ENCODE measurements around the gene PRIM2.
"Not testable (repeated sequence)": the region's sequence is repeated elsewhere in the genome, so short reads cannot be mapped to it uniquely, and the experiment has no call there.

PRIM2 gene

DNA sequence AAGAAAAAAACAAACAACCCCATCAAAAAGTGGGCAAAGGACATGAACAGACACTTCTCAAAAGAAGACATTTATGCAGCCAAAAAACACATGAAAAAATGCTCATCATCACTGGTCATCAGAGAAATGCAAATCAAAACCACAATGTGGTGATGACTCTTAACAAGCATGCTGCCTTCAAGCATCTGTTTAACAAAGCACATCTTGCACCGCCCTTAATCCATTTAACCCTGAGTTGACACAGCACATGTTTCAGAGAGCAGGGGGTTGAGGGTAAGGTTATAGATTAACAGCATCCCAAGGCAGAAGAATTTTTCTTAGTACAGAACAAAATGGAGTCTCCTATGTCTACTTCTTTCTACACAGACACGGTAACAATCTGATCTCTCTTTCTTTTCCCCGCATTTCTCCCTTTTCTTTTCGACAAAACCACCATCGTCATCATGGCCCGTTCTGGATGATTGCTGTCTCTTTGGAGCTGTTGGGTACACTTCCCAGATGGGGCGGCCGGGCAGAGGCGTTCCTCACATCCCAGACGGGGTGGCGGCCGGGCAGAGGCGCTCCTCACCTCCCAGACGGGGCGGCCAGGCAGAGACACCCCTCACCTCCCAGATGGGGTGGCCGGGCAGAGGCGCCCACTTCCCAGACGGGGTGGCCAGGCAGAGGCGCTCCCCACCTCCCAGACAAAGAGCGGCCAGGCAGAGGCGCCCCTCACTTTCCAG, 7.2 kb upstream of the PRIM2 start:
- DNase-seq, result not testable (repeated sequence)

DNA sequence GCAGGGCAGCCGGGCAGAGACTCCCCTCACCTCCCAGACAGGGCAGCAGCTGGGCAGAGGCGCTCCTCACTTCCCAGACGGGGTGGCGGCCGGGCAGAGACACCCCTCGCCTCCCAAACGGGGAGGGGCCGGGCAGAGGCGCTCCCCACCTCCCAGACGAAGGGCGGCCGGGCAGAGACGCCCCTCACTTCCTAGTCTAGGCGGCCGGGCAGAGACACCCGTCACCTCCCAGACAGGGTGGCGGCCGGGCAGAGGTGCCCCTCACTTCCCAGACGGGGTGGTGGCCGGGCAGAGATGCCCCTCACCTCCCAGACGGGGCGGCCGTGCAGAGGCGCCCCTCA, 6.6 kb upstream of the PRIM2 start:
- no peak for DNase-seq

DNA sequence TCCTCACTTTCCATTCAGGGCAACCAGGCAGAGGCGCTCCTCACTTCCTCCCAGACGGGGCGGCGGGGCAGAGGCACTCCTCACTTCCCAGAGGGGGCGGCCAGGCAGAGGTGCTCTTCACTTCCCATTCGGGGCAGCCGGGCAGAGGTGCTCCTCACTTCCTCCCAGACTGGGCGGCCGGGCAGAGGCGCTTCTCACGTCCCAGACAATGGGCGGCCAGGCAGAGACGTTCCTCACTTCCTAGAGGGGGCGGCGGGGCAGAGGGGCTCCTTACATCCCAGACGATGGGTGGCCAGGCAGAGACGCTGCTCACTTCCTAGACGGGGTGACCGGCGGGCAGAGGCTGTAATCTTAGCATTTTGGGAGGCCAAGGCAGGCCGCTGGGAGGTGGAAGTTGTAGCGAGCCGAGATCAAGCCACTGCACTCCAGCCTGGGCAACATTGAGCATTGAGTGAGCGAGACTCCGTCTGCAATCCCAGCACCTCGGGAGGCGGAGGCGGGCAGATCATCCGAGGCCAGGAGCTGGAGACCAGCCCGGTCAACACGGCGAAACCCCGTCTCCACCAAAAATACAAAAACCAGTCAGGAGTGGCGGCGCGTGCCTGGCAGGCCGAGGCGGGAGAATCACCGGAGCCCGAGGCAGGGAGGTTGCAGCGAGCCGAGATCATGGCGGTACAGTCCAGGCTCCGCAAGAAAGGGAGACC, 6.0 kb upstream of the PRIM2 start:
- DNase-seq, result not testable (repeated sequence)

DNA sequence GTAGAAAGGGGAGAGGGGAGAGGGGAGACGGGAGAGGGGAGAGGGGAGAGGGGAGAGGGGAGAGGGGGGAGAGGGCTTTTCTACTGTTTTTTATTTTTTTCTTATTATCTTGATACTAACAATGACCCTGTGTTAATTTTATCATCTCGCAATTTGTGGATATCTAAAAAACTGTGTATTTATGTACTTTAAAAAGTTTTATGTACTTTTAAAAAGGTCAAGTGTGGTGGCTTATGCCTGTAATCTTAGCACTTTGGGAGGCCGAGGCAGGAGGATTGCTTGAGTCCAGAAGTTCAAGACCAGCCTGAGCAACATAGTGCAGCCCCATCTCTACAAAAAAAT, 5.5 kb upstream of the PRIM2 start:
- no peak for DNase-seq

DNA sequence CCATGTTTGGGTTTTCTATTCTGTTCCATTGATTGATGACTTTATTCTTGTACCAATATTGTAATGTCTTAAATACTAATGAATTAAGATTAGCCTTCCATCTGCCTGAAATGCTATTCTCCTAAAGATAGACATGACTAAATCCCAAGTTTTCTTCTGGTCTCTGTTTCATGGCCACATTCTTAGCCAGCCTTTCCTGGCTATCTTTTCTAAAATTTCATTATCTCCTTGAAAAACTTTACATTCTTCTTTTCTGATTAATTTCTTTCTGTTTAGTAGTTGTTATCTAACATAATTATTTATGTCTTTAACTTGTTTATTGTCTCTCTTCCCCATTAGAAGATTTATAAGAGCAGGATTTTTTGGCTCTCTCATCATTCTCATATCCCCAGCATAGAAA, 4.4 kb upstream of the PRIM2 start:
- DNase-seq, result no peak

DNA sequence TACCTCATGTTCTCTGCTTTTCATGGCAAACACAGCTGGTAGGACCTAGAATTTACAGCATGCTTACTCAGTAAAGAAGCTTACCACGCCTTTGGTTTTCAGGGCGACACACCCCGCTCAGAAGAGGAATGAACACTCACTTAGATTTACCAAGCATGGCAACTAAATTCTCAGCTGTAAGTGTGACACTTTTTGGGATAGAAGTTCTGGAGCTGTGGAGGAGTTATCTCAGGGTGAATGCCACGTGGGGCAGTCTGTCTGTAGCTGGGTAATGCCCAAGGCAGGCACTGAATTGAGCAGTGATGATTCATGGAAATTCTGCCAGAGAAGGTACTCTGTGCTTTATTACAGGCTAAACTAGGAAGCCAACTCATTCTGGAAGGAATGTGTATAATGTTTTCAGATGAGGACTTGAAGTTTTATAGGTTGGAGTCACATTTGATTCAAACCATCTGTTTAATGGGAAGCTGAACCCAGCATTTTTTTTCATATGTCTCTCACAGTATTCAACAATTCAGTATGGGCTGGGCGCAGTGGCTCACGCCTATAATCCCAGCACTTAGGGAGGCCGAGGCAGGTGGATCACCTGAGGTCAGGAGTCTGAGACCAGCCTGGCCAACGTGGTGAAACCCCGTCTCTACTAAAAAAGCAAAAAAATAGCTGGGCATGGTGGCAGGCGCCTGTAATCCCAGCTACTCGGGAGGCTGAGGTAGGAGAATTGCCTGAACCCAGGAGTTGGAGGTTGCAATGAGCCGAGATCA, 3.5 kb upstream of the PRIM2 start:
- no peak for DNase-seq

DNA sequence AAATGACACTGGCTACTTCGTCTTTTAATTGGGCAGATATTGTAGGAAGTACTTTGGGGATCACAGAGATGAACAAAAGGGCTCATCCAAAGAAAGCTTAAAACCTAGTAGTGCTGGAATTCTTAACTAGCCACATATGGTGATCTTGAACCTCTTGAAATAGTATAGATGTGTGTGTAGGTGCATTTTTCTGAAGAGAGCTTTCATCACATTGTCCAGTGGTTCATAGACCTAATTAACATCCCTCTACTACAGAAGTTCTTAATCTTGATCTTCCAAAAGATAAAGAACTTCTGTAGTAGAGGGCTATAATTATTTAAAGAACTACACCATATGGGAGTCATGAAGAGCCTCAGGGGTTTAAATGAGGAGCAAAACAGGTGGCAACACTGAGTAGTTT, 2.3 kb upstream of the PRIM2 start:
- DNase-seq, result no peak

DNA sequence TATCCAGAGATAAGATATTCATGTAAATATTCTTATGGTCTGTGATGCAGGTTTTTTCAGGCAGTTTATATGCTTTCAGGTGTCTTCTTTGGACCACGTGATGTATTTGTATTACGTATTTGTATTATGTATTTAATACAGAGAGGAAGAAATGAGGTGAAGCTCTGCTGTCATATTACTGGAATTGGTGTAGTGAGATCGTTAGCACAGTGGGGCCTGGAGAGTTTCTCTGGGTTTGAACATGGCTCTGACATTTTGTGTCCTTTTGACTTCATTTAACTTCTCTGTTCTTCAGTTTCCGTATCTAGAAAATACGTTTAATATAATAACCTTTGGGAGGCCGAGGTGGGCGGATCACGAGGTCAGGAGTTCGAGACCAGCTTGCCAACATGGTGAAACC, 1.6 kb upstream of the PRIM2 start:
- DNase-seq, result no peak

DNA sequence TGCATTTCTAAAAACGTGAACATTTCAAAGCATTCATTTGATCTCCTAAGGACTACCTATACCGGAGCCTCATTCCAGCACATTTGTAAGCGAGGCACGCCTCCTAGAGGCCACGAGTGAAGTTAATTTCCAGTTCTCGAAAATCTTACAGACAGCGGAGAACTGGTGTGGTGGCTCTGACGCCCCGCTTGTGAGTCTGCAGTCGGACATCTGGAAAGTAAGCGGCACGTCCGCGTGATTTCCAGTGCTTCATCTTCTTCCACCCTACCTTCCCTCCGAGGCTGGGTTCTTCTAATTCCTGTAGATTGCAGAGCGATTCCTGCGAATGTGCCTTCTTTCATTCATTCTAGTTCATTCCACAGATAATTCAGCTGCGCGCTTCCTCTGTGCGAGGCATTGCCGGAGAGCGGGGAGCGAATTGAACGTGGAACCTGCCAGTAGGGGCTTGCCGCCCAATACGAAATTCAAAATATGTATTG, 810 bp upstream of the PRIM2 start:
- DNase-seq, result peak; percentile 80 to 86

DNA sequence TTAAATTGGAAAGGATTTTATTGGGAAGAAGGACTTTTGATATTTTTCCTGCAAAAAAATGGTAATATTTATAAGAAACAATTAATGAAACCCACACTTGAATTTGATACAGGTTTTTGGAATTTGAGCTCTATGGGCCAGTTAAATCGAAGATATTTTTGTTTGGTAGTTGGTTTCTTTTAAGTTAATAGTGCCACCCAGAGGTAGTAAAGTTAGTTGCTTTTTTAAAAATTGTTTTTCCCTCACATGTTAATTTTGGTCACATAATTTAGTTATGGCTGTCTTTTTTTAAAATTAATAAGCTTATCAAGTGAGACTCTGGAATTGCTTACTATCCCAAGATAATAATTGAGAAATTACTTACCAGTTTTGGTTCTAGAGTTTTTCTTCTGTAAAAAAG, 7.1 kb downstream of the PRIM2 start:
- no peak for DNase-seq

DNA sequence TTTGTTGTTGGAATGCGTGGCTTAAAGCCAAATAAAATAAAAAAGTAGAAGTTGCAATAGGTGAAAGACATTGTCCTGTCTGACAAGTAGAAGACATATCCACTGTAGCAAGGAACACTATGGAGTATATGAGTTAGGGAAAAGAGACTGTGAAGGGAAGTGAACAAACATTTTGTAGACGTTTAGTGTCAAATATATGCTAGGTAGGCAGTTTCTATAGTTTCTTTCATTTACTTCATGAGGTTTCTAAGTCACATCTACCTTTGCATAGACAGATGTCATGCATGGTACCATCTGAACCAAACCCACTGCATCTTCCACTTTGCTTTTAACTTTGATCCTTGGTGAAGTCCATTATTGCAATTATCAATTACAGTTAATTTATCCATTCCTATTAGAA, 9.9 kb downstream of the PRIM2 start:
- DNase-seq, result no peak

DNA sequence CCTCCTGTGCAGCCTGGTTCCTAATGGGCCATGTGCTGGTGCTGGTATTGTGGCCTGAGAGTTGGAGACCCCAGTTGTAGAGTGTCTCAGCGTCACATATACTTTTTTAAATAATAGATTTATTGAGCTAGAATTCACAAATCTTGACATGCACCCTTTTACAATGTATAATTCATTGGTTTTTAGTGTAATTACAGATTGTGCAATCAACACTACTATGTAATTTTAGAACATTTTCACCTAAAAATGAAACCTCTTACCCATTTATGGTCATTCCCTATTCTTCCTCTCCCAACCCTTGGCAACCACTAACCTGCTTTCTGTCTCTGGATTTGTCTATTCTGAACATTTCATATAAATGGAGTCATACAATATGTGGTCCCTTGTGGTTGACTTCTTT, 10.6 kb downstream of the PRIM2 start:
- DNase-seq, result no peak

DNA sequence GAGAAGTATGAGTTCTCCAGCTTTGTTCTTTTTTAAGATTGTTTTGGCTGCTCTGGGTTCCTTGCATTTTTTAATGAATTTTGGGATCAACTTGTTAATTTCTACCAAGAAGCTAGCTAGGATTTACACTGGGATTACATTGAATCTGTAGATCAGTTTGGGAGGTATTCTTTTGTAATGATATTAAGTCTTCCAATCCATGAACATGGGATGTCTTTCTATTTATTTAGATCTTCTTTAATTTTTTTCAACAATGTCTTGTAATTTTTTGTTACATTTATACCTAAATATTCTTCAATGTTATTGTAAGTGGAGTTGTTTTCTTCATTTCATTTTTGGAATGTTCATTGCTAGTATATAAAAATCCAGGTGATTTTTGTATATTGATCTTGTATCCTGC, 12.5 kb downstream of the PRIM2 start:
- DNase-seq, result no peak

DNA sequence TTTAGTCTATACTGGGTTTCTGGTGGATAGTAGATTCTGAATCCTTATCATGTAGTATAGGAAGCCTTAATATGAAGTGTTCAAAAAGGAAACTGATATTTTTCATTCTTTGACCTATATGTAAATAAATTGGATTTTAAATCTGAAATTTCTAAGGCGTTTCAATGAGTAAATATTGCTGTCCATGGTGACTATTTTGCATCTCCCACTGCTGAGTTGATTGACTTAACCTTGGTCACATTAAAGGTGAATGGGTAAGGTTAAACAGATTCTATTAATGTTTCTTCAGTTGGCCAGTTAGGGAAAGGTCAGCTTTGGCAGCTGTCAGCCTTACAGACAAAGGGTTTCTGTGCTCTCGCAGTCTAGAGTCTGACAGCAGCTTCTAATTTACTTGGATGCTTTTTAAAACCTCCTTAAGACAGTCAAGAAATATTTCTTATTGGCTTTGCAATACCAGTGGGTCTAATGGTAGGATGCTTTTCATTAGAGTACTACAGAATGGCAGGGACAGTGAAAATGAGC, 24.8 kb downstream of the PRIM2 start:
- DNase-seq, result no peak

DNA sequence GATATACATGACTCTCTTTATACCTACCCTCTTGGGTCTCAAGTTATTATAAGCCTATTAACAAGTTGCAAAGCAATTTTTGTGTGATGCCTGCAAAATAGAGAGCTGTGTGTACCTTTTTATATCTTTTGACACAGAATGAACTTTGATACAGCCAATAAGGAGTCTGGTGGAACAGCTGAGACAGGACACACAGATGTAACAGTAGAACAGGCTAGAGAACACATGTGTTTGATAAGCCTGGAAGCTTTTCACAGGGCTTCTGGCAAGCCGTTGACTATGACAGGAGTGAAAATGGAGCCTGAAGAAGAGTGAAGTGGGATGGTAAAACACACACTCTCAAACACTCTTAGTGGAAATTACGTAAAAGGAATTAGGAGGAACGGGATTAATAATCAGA, 25.9 kb downstream of the PRIM2 start:
- not testable (repeated sequence) for DNase-seq

DNA sequence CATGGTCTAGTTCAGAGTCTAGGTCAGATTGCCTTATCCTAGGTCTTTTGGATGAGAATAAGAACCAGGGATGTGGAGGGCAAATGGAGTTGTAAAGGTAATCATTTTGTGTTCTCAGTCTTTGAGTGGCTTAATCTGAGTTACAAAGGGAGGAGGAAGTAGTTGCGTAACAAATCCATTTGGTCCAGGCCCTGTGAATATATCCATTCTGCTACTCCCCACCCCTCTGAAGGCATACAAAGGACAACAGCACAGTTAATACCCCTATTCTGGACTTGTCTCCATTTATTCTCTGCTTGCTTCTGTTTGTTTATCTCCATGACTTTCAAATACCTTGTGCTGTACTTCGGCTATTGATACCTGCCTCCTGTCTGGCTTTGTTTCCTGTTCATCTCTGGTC, 29.3 kb downstream of the PRIM2 start:
- DNase-seq, result not testable (repeated sequence)

DNA sequence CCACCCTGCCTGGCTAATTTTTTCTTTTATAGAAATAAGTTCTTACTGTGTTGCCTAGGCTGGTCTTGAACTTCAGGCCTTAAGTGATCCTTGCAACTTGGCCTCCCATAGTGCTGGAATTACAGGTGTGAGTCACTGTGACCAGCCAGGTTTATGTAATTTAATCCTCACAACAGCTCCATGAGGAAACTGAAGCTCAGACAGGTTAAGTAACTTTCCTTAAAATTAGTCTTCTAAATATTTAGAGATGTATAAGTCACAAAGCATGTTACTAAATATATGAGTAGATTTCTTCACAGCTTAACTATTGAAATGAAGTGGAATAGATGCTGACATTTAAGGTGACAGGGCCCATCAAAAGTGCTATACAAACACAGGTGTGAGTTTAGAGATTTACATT, 30.2 kb downstream of the PRIM2 start:
- DNase-seq, result not testable (repeated sequence)

DNA sequence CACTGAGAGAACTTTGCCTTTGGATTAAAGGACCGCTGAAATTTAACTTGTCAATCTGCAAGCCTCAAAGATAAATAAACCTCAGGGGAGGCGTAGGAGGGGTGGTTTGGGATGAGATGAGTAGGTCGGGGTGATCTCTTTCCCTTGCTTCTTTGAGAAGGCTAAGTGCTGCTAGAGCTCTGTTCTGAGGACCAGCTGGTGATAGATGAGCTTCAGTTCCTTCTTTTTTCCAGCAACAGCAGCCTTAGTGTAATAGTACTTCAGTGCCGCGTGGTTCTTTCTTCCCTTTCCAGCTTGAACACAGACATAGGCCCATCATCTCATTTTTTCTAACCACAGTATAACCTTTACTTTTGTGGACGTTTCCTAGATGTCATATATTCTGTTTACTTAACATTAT, 33.0 kb downstream of the PRIM2 start:
- DNase-seq, result not testable (repeated sequence)

DNA sequence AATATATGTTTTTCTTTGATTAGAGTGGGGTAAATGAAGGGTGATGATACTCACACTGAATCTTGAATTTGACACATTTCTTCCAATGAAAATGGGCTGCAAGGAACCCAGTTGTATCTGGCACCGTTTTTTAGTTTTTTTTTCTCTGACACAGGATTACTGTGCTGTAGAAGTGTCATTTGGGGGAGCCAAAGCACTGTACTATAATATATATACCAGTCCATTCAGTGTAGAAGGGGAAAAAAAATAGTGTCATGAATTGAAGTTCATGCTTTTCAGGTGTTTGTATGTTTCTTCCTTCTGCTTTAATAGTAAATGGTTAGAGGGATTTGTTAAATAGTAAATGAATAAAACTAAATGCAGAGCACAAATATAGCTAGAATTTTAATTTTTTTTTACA, 35.2 kb downstream of the PRIM2 start:
- DNase-seq, result not testable (repeated sequence)

DNA sequence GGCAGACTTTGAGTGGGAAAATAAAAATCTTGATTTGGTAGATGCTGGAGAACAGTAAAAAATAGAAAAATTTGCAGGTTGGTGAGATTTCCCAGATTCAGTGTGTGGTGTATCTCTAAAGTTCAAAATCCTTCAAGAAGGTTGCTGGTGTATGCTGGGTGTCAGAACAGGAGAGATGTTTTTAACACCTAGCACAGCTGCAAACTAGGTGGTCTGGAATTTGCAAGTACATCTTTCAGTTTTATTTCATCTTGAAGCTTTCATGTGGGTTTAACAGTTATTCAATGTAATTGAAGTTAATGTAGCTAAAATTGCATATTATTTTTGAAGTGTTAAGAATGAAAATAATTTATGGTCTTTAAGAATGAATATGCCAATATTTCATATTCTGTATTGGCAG, 40.9 kb downstream of the PRIM2 start:
- not testable (repeated sequence) for DNase-seq

DNA sequence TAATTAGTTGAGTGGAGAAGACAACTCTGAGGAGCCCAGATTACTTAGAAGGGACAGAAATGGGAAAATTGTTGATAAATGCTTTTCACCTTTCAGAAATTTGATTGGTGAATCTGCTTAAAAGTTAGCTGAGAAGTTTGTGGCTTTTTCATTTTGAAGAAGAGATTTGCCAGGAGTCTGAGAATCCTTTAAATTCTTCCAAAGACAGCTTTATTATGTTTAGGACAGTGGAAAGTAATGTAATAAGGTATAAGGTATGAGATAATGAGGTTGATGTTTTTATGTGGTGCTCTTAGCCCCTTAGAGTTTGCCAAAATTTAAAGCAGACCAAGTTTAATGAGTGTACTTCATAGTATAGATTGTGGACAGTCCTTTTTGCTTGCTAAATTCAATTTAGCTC, 42.3 kb downstream of the PRIM2 start:
- DNase-seq, result not testable (repeated sequence)

DNA sequence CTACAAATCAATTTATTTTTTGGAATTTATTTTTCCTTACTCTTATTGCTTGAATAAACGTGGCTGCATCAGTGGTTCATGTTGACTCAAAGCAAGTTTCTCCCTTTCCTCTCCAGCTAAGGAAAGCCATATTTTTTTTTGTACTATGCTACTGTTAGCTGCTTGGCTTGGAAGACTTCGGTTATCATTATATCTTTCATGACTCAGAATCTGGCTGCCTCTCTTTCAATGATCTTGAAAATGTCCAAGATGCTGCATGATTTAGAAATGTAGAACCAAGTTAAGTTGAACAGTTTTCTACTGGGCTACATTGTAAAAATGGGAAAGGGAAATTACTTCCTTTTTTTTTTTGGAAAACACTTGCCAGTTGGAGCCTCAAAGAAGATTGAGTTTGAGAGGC, 44.9 kb downstream of the PRIM2 start:
- DNase-seq, result not testable (repeated sequence)

DNA sequence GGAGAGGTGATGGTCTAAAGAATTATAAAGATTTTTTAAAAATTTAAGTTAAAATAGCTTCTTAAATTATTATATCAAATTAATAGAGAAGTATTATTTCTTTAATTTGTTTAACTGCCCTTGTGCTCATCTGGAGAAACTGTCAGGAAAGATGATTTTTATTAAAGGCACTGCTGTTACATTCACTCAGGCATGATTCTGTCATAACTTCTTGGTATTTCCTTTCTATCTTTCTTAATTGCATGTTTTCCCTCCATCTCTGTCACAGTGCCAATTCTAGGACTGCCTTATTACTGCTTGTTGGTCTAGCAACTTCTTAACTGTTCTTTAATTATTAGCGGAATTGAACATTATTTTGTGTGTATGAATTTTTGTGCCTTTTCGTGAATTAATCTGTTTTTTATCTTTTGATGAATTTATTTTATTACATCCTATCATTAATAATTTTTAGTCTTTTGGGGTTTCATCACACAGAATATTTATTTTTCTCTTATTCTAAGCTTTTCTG, 47.7 kb downstream of the PRIM2 start:
- DNase-seq, result not testable (repeated sequence)

All from activated CD4-positive, alpha-beta T cell treated with anti-CD3 and anti-CD28 coated beads, Interleukin-2, amount 50 U/mL, for 48 hours (primary cell).